GM18861 (cell line): ENCODE results near the gene MRPL50.

Source experiments
- ATAC-seq: cut with Tn5 transposase; IDR thresholded peaks from one replicate; pipeline ENCODE4 v1.9.1; 2021; ENCODE audit not compliant: unreplicated experiment

Gene MRPL50

DNA sequence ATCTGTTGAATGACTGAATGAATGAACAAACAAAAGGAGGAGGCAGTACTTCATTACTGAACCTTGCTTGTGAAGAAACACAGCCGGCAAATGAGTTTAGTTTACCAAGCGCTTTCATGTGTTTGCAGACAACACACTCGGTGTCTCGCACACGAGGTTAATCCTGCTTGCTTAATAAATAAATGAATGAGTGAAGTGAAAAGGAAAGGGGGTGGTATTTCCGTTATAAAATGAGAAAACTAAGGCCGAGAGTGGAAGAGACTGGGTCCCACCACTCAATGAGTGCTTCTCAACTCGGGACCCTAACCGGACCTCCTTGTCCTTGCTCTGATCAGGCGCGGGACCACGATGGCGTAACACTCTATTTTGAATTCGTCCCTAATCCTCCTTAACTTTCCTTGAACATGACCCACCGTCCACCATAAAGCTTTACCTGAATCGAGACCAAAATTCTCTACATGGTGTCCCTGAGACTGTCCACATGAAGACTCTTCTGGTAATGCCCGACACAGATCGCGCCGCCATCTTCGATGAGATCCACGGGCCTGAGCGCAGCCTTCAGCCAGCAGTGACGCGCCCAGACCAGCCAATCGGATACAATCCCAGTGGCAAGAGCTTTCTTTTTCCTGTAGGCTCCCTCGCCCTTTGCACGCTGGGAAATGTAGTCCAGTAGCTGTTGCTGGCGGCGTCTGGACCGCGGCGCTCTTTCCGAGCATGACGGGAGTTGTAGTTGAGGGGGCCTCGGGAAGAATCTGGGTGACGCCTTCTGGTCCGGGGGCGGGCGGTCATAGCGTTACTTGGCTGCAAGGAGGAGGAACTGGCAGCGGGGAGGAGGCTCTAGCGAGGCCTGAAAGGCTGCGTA is at the start of gene MRPL50, which contains the start of gene ZNF189:
MRPL50 (minus strand) TSS at position 551 of the 862 bp plus-strand sequence; CDS start at position 525, 26 bp downstream.
ZNF189 (plus strand) TSS at position 784 of the 862 bp plus-strand sequence. CDS start 306 bp downstream, outside the sequence.
- ATAC-seq: peak; percentile 98

DNA sequence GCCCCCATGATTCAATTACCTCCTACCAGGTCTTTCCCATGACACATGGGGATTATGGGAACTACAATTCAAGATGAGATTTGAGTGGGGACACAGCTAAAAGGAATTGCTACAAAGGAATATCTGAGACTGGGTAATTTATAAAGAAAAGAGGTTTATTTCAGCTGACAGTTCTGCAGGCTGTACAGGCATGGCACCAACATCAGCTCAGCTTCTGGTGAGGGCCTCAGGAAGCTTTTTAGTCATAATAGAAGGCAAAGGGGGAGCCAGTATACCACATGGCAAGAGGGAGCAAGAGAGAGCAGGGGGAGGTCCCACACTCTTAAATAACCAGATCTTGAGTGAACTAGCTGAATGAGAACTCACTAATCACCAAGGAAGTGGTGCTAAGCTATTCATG is 48.3 kb upstream of the MRPL50 start:
- ATAC-seq: no peak

- ATAC-seq: no peak
Observed at GRCh38 chr9:101445353-101446029, 47.1 kb upstream of the MRPL50 start.

DNA sequence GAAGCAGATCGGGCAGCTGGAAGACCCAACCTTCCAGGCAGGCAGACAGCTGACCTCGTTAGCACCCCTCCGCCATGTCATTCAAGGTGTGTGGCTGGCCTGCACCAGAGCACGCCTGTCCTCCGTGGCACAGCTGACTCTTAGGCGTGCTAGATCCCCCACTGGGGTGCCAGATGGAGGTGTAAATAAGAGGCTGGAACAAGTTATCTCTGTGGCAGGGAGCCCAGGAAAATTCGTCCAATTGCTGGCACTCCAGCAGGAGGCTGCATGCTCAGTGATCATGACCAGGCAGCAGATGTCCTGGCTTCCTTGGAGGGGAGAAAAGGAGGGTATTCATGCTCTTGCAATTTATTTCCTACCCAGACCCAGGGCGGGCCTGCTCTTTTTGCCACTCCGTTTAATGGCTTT is 45.0 kb upstream of the MRPL50 start:
- ATAC-seq: no peak

- ATAC-seq: no peak
Observed at GRCh38 chr9:101442736-101443135, 44.3 kb upstream of the MRPL50 start.

GRCh38 chr9:101442318-101442717 is 43.9 kb upstream of the MRPL50 start:
- no peak for ATAC-seq

DNA sequence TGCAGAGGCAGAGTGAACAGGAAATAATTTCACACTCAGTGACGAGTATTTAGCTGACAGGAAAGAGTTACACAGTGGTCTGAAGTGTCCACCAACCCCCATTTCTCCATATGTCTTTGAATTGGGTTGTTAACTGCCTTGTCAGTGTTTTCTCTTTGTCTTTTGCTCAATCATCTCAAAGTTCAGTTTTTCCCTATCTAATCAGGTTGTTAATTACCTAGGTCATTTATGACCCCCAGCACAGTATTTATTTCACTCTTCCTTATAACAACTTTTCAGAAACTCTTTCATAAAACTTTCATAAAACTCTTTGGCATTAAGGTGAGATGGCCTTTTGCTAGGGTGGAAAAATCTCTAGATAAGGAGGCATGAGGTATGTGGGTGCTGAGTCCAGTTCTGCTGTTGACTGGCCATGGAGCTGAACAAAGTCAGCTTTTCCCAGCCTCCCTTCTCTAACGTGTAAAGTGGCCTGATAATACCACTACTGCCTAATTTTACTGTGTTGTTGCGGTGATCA is 42.4 kb upstream of the MRPL50 start:
- no peak for ATAC-seq

DNA sequence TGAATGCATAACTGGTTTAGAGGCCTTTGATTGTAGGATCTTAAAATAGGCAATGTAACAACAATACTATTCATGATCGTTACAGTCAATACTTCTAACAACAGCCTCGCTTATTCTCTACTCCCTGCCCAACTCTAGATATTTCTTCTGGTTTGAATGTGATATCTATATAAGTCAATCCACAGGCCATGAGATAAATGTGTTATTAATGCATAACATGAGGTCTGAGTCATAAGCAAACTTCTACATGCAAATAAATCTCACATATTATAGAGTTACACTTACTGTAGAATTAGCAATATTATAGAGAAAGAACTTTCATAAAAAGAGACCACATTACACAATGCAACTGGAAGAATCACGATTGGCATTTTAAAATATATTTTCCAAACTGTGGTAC is 40.1 kb upstream of the MRPL50 start:
- no peak for ATAC-seq

GRCh38 chr9:101437806-101438232 is 39.4 kb upstream of the MRPL50 start:
- ATAC-seq: no peak

GRCh38 chr9:101435601-101436079 is 37.2 kb upstream of the MRPL50 start, which contains the start of gene ALDOB:
TSS of gene ALDOB (minus strand) at chr9:101435774. CDS start at chr9:101430887, 4,887 bp downstream.
- ATAC-seq: no peak

GRCh38 chr9:101434998-101435397 is 36.6 kb upstream of the MRPL50 start:
- ATAC-seq: no peak

GRCh38 chr9:101433229-101433628 is 34.8 kb upstream of the MRPL50 start:
- ATAC-seq: no peak

- ATAC-seq: no peak
Observed at GRCh38 chr9:101432740-101433139, 34.3 kb upstream of the MRPL50 start.

- no peak for ATAC-seq
Observed at GRCh38 chr9:101432171-101432570, 33.8 kb upstream of the MRPL50 start.

GRCh38 chr9:101429736-101430135 is 31.3 kb upstream of the MRPL50 start:
- no peak for ATAC-seq

- ATAC-seq: no peak
Observed at GRCh38 chr9:101428909-101429308, 30.5 kb upstream of the MRPL50 start.

GRCh38 chr9:101427957-101428655 is 29.7 kb upstream of the MRPL50 start:
- ATAC-seq: peak; percentile 65

- no peak for ATAC-seq
Observed at GRCh38 chr9:101427358-101427757, 28.9 kb upstream of the MRPL50 start.

DNA sequence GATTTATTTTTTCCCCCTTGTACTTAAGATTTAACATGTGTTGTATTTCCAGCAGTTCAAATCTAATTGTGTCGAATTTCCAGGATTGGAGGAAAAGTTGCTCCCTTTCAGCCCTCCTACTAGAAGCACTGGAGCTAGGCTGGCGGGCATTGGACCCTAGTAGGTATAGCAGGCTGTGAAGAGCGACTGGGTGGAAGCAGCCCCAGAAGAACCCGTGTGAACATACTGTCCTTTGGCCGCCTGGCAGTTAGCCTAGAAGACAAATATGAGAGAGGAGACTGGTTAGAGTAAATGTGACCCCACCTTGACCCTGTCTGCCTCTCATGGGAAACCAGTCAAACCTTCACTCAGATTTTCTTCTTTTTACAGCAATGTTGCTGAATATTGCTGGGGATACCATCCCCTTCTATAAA is 23.2 kb upstream of the MRPL50 start:
- ATAC-seq: no peak

- ATAC-seq: no peak
Observed at GRCh38 chr9:101419863-101420262, 21.4 kb upstream of the MRPL50 start.
